GM10248 (cell line): Measurements from ENCODE around the gene GCK.
"Not testable (repeated sequence)": the region's sequence is repeated elsewhere in the genome, so short reads cannot be mapped to it uniquely, and the experiment has no call there.

ENCODE experiments used
- CTCF ChIA-PET: fragments of 300-600 bp; sonication (Branson Sonifier 250); formaldehyde crosslinking; extraction: SDS; loops from one replicate; lab custom pipeline; 2021; ENCODE audit warnings: antibody characterized with exemption; lab: Yijun Ruan, JAX
- POLR2A ChIA-PET: fragments of 350-650 bp; sonication (Branson Sonifier 250); formaldehyde crosslinking; extraction: SDS; loops from one replicate; lab custom pipeline; 2020; ENCODE audit warnings: antibody characterized with exemption; lab: Yijun Ruan, JAX
- DNase-seq: peaks from one replicate; pipeline ENCODE4 v3.0.0; 2012; ENCODE audit errors: extremely low spot score
- CTCF ChIP-seq: IDR thresholded peaks from 2 replicates; pipeline ENCODE4 v1.5.1; 2012; ENCODE audit warnings: mild to moderate bottlenecking, low read depth; ENCODE audit errors: extremely low read depth, missing control alignments, control extremely low read depth

The GCK gene

GRCh38 chr7:44176486-44176885, 12.8 kb downstream of the GCK start:
- no peak for TF ChIP-seq CTCF
- POLR2A ChIA-PET = no interaction called here
- DNase-seq = no peak
- CTCF ChIA-PET = interaction anchor here (0.9 to 1.5 kb wide), 2 partner anchors 10 to 13 kb away, joined by 4 read pairs; partner anchors contain the start of gene GCK

- ChIA-PET CTCF (interaction anchor here (0.9 to 1.5 kb wide), 2 partner anchors 11 to 14 kb away, joined by 4 read pairs; partner anchors contain the start of gene GCK), POLR2A (no interaction called here)
- no peak for TF ChIP-seq CTCF
- DNase-seq = no peak
These were observed 13.5 kb downstream of the GCK start for GRCh38 chr7:44175730-44176129.

GRCh38 chr7:44174694-44174948, 14.6 kb downstream of the GCK start:
- CTCF ChIA-PET, POLR2A ChIA-PET, DNase-seq: not testable (repeated sequence)

- no peak for DNase-seq
- CTCF ChIA-PET = interaction anchor here (1.1 kb wide), 1 partner anchor 9 kb away, joined by 4 read pairs; no protein-coding TSS in a partner anchor
- POLR2A ChIA-PET = no interaction called here
- TF ChIP-seq CTCF = no peak
These were observed 15.1 kb downstream of the GCK start for GRCh38 chr7:44173911-44174693.

- CTCF ChIA-PET = interaction anchor here (1.1 to 1.3 kb wide), 2 partner anchors 8 to 68 kb away, joined by 3 to 4 read pairs; no protein-coding TSS in a partner anchor
- POLR2A ChIA-PET = no interaction called here
- no peak for DNase-seq
- TF ChIP-seq CTCF = no peak
These were observed 16.3 kb downstream of the GCK start for GRCh38 chr7:44172803-44173424.

GRCh38 chr7:44172352-44172751, 16.9 kb downstream of the GCK start:
- no peak for DNase-seq
- POLR2A ChIA-PET = no interaction called here
- CTCF ChIA-PET = interaction anchor here (0.7 to 1.3 kb wide), 2 partner anchors 29 to 68 kb away, joined by 3 read pairs; partner anchors contain the start of gene YKT6
- no peak for TF ChIP-seq CTCF

- POLR2A ChIA-PET, DNase-seq: not testable (repeated sequence)
- CTCF ChIA-PET = interaction anchor here (0.7 to 1.3 kb wide), 2 partner anchors 29 to 69 kb away, joined by 3 read pairs; partner anchors contain the start of gene YKT6
These were observed 17.3 kb downstream of the GCK start for GRCh38 chr7:44171901-44172300.
